NCI-H1105 treated with DMSO at 0.1 percent for 48 hours (cell line): ENCODE data around the gene FAM81B.

Experiments used
- DNase-seq: peaks from one replicate; lab custom pipeline; 2025; lab: John Stamatoyannopoulos, UW

Gene FAM81B

GRCh38 chr5:95403996-95404395, 12.8 kb downstream of the FAM81B start:
- no peak for DNase-seq

DNA sequence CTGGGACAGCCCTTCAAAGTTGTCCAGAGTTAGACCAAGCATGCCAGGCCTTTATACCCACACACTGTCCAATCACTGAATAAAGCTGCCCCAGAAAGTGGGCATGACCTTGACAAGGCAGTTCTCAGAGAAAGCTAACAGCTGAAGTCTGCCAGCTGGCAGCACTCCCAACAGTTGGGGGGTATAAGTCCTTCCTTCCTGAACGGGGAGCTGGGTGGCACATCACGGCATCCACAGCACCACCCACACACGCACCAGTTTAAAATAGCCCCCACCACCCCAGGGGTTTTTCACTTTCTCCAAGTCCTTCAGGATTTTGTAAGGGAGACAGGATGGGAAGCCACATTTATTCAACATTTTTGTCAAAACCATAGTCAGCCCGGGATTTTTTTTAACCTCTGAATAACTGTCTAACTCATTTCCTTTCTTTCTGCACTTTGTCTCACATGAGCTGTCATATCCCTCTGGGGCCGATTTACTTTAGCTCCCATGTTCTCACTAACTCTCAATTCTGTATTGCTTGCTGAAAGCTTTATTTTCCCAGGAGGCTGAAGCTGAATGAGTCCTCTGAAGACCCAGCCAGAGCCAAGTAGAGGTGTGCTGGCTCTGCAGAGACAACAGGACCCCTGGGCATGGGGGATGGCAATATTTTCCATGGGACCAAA, 15.4 kb downstream of the FAM81B start:
- no peak for DNase-seq

DNA sequence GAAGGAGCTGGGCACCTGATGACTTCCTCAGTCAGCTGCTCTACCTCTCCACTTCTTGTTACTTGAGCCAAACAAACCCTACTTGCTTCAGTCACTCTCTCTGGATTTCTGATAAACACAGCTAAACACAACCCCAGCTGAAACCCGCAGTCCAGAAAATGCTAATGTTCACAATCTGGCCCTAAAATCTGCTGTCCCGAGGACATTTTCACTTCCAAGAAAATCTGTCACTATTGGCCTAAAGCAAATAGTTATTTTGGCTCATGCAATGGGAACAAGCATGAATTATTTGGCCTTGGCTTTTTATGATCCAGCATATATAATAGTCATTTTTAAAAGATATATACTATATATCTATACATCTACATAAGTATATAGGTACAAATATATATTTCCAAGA, 19.1 kb downstream of the FAM81B start:
- DNase-seq, result no peak

- DNase-seq, result no peak
Measured at GRCh38 chr5:95411474-95411873, 20.3 kb downstream of the FAM81B start.

GRCh38 chr5:95414451-95414850, 23.3 kb downstream of the FAM81B start:
- DNase-seq, result no peak

DNA sequence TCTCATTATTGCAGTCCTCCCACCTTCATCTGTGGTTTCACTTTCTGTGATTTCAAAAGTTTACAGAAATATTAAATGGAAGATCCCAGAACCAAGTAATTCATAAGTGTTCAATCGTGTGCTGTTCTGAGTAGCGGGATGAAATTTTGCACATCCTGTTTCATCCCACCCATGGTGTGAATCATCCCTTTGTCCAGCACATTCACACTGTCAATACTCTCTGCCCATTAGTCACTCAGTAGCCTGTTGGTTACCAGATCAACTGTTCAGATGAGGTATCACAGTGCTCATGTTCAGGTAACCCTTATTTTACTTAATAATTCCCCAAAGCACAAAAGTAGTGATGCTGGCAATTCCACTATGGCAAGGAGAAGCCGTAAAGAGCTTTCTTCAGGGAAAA, 26.8 kb downstream of the FAM81B start:
- no peak for DNase-seq

- DNase-seq, result no peak
Measured at GRCh38 chr5:95422838-95423237, 31.7 kb downstream of the FAM81B start.

GRCh38 chr5:95424016-95424415, 32.9 kb downstream of the FAM81B start:
- no peak for DNase-seq

- DNase-seq, result no peak
Measured at GRCh38 chr5:95424526-95424925, 33.4 kb downstream of the FAM81B start.

- no peak for DNase-seq
Measured at GRCh38 chr5:95426227-95426626, 35.1 kb downstream of the FAM81B start.

GRCh38 chr5:95432779-95433178, 41.6 kb downstream of the FAM81B start:
- no peak for DNase-seq

DNA sequence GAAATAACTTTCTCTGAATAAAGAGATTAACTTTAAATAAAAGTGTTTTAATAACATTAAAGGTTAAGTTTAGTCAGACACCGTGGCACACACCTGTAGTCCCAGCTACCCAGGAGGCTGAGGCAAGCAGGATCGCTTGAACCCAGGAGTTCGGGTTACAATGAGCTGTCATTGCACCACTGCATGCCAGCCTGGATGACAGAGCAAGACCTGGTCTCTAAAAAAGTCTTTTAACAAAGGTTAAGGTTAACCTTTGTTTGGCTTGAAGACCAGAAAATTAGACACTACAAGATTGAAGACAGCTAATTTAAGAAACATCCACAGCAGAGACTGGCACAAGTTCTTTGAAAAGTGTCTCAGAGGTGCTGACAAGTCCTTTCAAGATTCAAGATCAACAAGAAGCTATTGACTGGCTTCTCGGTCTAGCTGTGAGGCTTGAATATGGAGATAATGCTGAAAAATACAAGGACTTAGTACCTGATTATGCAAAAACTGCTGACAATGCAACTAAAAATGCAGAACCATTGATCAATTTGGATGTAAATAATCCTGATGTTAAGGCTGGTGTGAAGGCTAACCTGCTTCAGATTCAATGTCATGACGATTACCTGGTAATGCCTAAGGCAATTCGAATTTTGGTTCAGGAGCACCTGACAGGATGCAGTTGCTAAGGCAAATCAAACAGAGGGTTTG, 48.8 kb downstream of the FAM81B start:
- DNase-seq, result no peak

GRCh38 chr5:95440825-95441224, 49.7 kb downstream of the FAM81B start:
- DNase-seq, result peak; percentile 37

GRCh38 chr5:95441636-95442035, 50.5 kb downstream of the FAM81B start:
- no peak for DNase-seq

- DNase-seq, result no peak
Measured at GRCh38 chr5:95445442-95445841, 54.3 kb downstream of the FAM81B start.

DNA sequence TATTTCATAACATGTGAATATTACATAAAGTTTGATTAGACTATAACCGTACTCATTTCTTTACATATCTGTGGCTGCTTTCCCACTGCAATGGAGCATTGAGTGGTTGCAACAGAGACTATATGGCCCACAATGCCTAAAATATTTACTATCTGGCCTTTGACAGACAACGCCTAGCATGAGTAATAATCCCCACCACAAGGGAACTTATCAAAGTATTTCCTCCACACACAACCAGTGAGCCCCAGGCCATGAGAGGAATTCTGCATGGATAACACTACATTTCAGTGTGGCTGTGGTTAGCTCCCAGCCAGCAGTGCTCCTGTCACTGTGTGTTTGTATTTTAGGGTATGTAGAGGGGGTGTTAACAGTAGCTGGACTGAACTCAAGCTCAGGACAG, 54.8 kb downstream of the FAM81B start:
- no peak for DNase-seq

GRCh38 chr5:95446560-95447221, 55.5 kb downstream of the FAM81B start:
- DNase-seq, result no peak

- no peak for DNase-seq
Measured at GRCh38 chr5:95447961-95448360, 56.8 kb downstream of the FAM81B start.

- DNase-seq, result no peak
Measured at GRCh38 chr5:95448789-95449188, 57.6 kb downstream of the FAM81B start.

DNA sequence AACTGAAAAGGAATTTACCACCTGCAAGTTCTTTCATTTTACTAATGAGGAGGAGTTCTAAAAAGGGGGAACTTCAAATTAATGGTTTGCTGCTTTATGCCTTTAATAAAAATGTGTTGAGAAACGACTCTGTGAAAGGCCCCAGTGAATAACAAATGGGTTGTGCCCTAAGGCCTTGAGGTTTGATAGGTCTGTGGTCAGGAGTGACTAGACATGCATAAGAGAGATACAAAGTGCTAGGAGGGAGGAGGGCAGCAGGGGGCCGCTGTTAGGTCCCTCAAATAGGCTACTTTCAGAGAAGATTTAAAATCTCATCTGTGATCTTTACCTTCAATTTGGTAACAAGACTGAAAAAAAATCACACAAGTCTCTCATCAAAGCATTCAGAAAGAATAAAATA, 58.3 kb downstream of the FAM81B start:
- DNase-seq, result no peak

DNA sequence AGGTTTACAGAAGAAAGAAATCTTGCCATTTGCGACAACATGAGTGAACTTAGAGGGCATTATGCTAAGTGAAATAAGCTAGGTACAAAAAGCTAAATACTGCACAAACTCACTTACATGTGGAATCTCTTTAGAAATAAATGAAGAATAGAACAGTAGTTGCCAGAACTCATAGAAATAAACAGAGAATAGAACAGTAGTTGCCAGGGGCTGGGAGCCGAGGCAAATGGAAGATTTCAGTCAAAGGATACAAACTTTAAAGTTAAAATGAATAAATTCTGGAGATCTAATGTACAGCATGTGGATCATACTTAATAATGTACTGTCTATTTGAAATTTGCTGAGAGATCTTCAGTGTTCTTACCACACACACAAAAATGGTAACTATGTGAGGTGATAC, 63.4 kb downstream of the FAM81B start:
- no peak for DNase-seq

GRCh38 chr5:95460665-95461064, 69.5 kb downstream of the FAM81B start:
- no peak for DNase-seq

GRCh38 chr5:95471487-95471886, 80.3 kb downstream of the FAM81B start:
- DNase-seq, result peak; percentile 3
